Ramos (cell line): ENCODE measurements around the gene PRIMPOL.
"Not testable (repeated sequence)": the region's sequence is repeated elsewhere in the genome, so short reads cannot be mapped to it uniquely, and the experiment has no call there.

ENCODE experiments used
- in situ Hi-C: fragments of 300-500 bp; cut with MboI; formaldehyde crosslinking; loops from one replicate; pipeline ENCODE4 v1.14.3; 2022; ENCODE audit warnings: low sequenced_read_pairs; ENCODE audit not compliant: unreplicated experiment

PRIMPOL gene

DNA sequence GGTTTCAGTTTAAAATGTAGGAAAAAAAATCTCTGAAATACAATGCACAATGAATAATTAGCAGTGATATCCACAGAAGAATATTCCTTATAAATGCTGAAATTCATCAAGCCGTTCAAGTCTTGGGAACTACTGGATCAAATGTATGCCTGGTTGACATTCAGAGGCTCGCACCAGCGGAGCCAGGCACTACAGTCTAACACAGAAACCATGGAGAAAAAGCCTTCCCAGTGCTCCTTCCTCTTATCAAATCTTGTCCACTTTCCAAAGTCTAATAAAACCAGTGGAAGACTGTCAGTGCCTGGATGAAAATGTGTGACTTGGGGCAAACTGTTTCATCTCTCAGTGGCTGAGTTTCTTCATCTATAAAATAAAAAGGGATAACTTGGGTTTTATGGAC, 48.4 kb downstream of the PRIMPOL start:
- in situ Hi-C loops = no loop called here

- in situ Hi-C loops = no loop called here
These were observed 50.4 kb downstream of the PRIMPOL start for GRCh38 chr4:184699941-184700340.

DNA sequence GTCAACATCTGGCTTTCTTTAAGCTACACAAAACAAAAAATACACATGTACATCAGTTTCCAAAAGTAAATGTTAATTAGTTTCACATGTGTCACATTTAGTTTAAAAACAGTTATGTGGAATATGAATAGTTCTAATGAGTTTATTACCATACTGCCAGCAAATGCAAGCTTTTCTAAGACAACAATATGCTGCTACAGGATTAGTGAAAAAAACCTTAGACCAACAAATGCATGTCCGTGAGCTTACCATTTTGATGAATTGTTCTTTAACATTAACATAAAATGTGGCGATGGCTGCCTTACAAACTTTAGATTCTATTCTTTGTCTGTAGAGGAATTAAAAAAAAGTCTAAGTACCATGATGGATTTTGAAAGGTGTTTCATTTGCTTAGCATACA, 52.6 kb downstream of the PRIMPOL start:
- in situ Hi-C loops = no loop called here

GRCh38 chr4:184705692-184706091, 56.2 kb downstream of the PRIMPOL start:
- in situ Hi-C loops = no loop called here

DNA sequence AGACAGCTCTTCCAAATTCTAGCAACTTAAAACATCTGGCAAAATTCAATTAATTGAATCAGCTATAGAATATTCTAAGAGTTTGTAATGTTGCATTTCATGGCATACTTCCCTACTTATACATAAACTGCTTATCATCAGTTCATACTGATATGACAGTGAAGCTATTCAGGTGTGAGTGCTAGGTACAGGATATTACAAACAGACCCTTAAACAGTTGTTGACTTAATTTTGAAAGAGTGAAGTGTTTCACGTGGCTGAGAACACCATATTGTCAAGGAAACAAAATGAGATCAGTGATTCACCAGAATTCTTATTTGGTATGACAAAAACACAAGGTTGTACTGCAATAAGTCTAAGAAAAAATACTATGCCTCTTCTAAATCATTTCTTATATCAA, 56.9 kb downstream of the PRIMPOL start:
- in situ Hi-C loops = no loop called here

DNA sequence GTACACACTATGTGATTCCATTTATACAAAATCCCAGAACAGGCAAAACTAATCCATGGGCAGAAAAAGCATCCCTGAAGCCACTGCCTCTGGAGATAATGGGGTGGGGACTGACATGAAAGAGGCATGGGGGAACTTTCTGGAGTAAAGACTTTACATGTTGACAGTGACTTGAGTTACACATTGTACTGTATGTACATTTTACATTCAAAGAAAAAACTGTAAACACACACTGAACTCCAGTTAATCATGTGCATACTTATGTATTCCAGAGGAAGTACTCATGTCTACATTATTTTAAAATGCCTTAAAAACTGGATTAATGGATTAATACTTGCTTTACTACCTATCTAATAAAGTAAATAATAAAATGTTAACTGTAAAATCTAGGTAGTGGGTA, 62.8 kb downstream of the PRIMPOL start:
- in situ Hi-C loops = no loop called here

DNA sequence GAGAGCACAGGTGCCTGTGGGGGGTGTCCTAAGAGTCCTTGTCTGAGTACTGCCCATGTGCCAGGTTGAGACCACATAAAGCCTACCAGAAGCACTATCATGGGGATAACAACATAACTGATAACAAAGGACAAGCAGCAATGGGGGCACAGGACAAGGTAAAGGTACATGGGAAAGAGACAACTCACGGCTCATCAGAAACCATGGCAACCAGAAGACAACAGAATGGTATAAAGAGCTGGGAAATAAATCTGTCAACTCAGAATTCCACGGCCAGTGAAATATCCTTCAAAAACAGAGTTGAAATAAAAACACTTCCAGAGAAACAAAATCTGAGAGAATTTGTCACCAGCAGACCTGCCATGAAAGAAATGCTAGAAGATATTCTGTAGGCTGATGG, 64.3 kb downstream of the PRIMPOL start:
- in situ Hi-C loops = no loop called here

DNA sequence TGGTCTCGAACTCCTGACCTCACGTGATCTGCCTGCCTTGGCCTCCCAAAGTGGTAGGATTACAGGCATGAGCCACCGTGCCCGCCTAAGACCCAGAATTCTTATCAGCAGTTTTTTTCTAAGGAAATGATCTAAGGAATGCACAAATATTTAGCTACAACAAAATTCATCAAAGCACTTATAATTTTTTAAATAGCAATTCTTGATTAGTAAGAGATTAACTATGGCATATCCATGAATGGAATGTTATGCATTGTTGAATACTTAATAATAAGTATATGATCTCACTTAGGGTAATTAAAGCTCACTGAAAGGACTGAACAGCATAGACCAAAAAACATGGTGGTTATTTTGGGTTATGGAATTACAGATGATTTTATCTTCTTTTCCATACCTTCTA, 66.0 kb downstream of the PRIMPOL start:
- in situ Hi-C loops = no loop called here

DNA sequence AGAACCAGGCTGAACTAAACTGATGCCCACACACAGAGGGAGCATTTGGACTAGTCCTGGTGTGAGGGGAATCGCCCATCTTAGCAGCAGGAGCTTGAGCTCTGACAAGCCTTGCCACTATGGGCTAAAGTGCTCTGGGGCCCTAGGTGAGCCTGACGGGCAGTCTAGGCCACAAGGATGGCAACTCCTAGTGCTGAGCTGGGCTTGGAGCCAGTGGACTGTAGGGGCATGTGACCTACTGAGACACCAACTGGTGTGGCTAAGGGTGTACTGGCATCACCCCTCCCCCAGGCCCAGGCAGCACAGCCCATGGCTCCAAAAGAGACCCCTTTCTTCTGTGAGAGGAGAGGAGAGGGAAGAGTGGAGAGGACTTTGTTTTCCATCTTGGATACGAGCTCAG, 69.9 kb downstream of the PRIMPOL start:
- in situ Hi-C loops = no loop called here

DNA sequence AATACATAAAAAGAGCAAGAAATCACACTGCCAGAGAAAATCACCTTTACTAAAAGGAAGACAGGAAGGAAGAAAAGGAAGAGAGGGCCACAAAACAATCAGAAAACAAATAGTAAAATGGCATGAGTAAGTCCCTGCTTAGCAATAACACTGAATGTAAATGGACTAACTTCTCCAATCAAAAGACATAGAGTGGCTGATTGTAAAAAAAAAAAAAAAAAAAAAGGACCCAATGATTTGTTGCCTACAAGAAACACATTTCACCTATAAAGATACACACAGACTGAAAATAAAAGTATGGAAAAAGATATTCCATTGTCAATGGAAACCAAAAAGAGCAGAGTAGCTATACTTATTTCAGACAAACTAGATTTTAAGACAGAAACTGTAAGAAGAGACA, 71.7 kb downstream of the PRIMPOL start:
- in situ Hi-C loops = loop anchor here (5.0 kb wide), 1 partner anchor 69 kb away; no protein-coding TSS in a partner anchor

- in situ Hi-C loops = loop anchor here (5.0 kb wide), 1 partner anchor 70 kb away; no protein-coding TSS in a partner anchor
These were observed 73.3 kb downstream of the PRIMPOL start for GRCh38 chr4:184722798-184723197.

DNA sequence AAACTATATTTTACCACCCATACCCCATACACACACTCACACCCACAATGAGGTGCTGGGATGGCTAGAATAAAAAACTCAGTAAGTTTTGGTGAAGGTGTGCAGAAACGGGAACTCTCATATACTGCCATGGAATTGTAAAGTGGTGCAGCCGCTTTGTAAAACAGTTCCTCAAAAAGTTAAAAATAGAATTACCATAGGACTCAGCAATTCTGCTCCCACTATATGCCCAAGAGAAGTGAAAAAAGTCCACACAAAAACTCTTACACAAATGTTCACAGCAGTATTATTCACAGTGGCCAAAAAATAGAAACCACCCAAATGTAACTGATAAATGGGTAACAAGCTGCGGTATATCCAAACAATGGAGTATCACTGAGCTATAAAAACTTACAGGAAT, 77.9 kb downstream of the PRIMPOL start:
- in situ Hi-C loops = no loop called here

DNA sequence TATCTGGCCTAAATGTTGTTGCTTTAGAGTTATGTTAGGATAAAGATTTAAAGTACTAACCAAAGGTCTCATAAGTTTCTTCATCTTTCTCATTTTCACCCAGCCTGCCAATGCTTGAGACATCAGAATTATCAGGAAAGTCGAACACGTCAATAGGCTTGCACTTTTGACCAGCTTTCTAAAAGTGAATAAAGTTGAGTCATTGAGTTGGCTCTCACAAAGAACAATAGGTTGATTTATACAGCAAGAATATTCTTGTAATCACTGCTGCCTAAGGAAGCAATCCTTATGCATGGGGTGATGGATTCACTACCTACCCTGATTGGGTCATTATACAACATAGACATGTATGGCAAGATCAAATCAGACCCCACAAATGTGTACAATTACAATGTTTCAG, 79.3 kb downstream of the PRIMPOL start:
- in situ Hi-C loops = no loop called here

DNA sequence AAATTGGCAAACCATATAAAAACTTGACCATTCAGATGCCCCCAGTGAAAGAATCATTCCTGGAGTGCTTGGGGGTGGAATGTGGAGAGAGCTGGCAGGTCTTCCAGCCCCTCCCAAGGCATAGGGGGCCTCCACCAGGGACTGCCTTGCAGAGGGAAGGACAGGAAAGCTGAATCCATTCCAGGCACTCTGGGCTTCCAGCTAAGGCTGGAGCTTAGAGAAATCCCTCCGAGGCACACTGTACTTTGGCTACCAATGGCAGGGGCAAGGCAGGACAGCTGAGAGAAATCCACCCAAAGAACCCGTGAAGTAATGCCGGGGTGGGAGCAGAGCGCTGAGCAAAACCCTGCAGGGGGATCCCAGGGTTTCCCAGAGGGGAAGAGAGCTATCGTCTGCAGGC, 80.4 kb downstream of the PRIMPOL start:
- in situ Hi-C loops = no loop called here

GRCh38 chr4:184731056-184731455, 81.5 kb downstream of the PRIMPOL start:
- in situ Hi-C loops = no loop called here

GRCh38 chr4:184732126-184732525, 82.6 kb downstream of the PRIMPOL start:
- in situ Hi-C loops = no loop called here

DNA sequence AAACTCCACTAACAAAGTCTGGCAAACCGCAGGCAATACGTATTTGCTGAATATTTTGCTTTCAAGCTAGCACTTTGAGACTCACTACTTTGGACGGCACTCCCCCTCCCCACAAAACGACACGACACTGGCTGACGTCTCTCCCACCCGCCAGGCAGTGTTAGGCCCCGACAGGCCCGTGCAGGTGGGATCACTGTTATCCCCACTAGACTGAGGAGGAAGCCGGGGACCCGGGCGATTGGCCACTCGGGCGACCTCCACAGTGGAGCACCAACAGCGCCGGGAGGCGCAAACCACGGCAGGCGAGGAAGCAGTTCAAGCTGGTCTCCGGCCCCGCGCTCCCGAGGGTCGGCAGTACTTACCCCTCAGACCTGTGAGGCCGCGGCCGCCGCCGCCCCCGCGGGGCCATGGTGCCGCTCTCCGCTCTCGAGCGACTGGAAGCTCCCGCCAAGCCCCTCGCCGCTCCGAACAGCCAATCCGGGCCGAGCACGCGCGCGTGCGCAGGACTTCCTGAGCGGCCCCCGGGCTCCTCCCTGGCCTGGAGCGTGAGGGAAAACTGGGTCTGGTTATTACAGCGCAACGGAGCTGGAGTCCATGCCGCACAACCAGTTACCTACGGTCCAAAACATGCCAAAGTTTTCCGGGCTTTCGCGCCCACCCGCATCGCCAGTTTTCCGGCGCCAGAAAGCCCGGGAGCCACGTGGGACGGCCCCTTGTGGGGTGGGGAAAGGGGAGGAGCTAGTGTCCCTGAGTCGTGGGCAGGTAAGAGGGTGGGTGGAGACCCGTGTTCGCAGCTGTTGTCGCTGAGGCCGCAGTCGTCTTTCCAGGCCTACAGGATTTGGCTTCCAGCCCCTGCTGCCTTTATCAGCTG, 84.4 kb downstream of the PRIMPOL start, which contains the start of gene CENPU:
Gene CENPU (minus strand): TSS at position 443 of the 871 bp plus-strand sequence. CDS start 34 bp downstream, at position 409.
- in situ Hi-C loops = no loop called here

GRCh38 chr4:184734758-184735157, 85.2 kb downstream of the PRIMPOL start:
- in situ Hi-C loops = no loop called here

- in situ Hi-C loops = not testable (repeated sequence)
These were observed 90.0 kb downstream of the PRIMPOL start for GRCh38 chr4:184739575-184739974.

- in situ Hi-C loops = loop anchor here (10.0 kb wide), 1 partner anchor 244 kb away; no protein-coding TSS in a partner anchor
These were observed 91.4 kb downstream of the PRIMPOL start for GRCh38 chr4:184740980-184741391.

DNA sequence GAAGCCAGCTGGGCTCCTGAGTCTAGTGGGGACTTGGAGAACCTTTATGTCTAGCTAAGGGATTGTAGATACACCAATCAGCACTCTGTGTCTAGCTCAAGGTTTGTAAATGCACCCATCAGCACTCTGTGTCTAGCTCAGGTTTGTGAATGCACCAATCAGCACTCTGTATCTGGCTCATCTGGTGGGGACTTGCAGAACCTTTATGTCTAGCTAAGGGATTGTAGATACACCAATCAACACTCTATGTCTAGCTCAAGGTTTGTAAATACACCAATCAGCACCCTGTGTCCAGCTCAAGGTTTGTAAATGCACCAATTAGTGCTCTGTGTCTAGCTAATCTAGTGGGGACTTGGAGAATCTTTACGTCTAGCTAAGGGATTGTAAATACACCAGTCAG, 92.1 kb downstream of the PRIMPOL start:
- in situ Hi-C loops = loop anchor here (10.0 kb wide), 1 partner anchor 243 kb away; no protein-coding TSS in a partner anchor

DNA sequence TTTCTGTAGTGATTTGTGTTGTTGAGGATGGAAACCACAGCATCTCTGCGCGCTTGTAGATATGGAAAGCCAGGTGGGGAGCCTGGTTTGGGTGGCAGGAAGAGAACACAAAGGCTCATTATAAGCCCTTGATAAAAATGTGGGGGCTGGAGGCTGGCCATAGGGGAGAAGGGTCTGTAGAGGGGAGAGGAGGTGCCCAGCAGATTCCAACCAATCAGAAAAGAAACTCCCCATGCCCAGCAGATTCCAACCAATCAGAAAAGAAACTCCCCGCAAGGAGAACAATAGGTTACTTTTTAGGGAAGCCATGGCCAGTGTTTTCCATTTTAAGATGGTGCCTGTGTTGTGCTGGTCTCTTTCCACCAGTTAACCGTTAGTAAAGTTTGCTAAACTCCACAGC, 94.1 kb downstream of the PRIMPOL start:
- in situ Hi-C loops = loop anchor here (10.0 kb wide), 1 partner anchor 241 kb away; no protein-coding TSS in a partner anchor
